Stimulated activated CD4-positive, alpha-beta T cell treated with anti-CD3 and anti-CD28 coated beads, TNF-alpha, amount 100 ng/mL, for 1 hour (primary cell): ENCODE measurements around the gene CC2D1A.

Experiments used
- DNase-seq, 3 donors: peaks; one replicate each; pipeline ENCODE4 v3.0.0-alpha.2; 2020; ENCODE audit warnings: low read depth in 3 of 3, low spot score in 1 of 3

Gene CC2D1A

GRCh38 chr19:13978351-13979243, 72.6 kb downstream of the CC2D1A start:
- no peak for DNase-seq

GRCh38 chr19:13979244-13979615, 73.2 kb downstream of the CC2D1A start:
- DNase-seq = no peak

GRCh38 chr19:13979686-13980085, 73.7 kb downstream of the CC2D1A start:
- no peak for DNase-seq

GRCh38 chr19:13980340-13980739, 74.3 kb downstream of the CC2D1A start:
- DNase-seq = no peak
